SK-N-SH treated with all-trans-retinoic acid at 6 μM for 48 hours (cell line): ENCODE measurements around the gene SEC14L1.

Experiments used
- ATAC-seq: fragments of 200-7000 bp; cut with Tn5 transposase; 3 replicates; pipeline ENCODE4 v1.9.1; 2020; ENCODE audit warnings: mild to moderate bottlenecking, moderate library complexity
- ARNTL ChIP-seq: fragments of 450-650 bp; formaldehyde crosslinking; IDR thresholded peaks from 2 replicates; pipeline ENCODE4 v1.5.0; 2020; ENCODE audit warnings: low read depth, mild to moderate bottlenecking, moderate library complexity, borderline replicate concordance
- BACH2 ChIP-seq: fragments of 250-450 bp; sonication (Bioruptor Pico); IDR thresholded peaks from 2 replicates; pipeline ENCODE4 v1.9.0; 2021; ENCODE audit warnings: mild to moderate bottlenecking, borderline replicate concordance
- CSDC2 ChIP-seq: fragments of 250-450 bp; sonication (Bioruptor Pico); IDR thresholded peaks from 2 replicates; pipeline ENCODE4 v1.5.0; 2020; ENCODE audit warnings: mild to moderate bottlenecking, moderate library complexity
- ESRRG ChIP-seq: fragments of 250-450 bp; sonication (Bioruptor Pico); IDR thresholded peaks from 2 replicates; pipeline ENCODE4 v1.6.1; 2021; ENCODE audit warnings: mild to moderate bottlenecking
- GLIS3 ChIP-seq: fragments of 250-450 bp; sonication (Bioruptor Pico); IDR thresholded peaks from 2 replicates; pipeline ENCODE4 v1.5.0; 2020; ENCODE audit warnings: mild to moderate bottlenecking, moderate library complexity
- ISL1 ChIP-seq: fragments of 250-450 bp; sonication (Bioruptor Pico); IDR thresholded peaks from 2 replicates; pipeline ENCODE4 v2.1.2; 2022; ENCODE audit warnings: mild to moderate bottlenecking, moderate library complexity
- OSR1 ChIP-seq: fragments of 250-450 bp; sonication (Bioruptor Pico); IDR thresholded peaks from 2 replicates; pipeline ENCODE4 v1.8.0; 2022; ENCODE audit warnings: moderate library complexity, mild to moderate bottlenecking, inconsistent platforms
- PATZ1 ChIP-seq: fragments of 250-450 bp; sonication (Bioruptor Pico); IDR thresholded peaks from 2 replicates; pipeline ENCODE4 v1.8.0; 2020; ENCODE audit warnings: mild to moderate bottlenecking, moderate library complexity, borderline replicate concordance
- RARB ChIP-seq: fragments of 250-450 bp; sonication (Bioruptor Pico); IDR thresholded peaks from 2 replicates; pipeline ENCODE4 v1.8.0; 2021; ENCODE audit warnings: mild to moderate bottlenecking, moderate library complexity
- SNAI2 ChIP-seq: fragments of 250-450 bp; sonication (Bioruptor Pico); IDR thresholded peaks from 2 replicates; pipeline ENCODE4 v1.5.0; 2020; ENCODE audit warnings: mild to moderate bottlenecking, moderate library complexity
- TCF4 ChIP-seq: fragments of 250-450 bp; sonication (Bioruptor Pico); IDR thresholded peaks from 2 replicates; pipeline ENCODE4 v1.8.0; 2021; ENCODE audit warnings: mild to moderate bottlenecking, moderate library complexity, borderline replicate concordance
- TOX ChIP-seq: fragments of 250-450 bp; sonication (Bioruptor Pico); IDR thresholded peaks from 2 replicates; pipeline ENCODE4 v1.8.0; 2021; ENCODE audit warnings: mild to moderate bottlenecking, moderate library complexity, borderline replicate concordance
- ZC3H10 ChIP-seq: fragments of 250-450 bp; sonication (Bioruptor Pico); IDR thresholded peaks from 2 replicates; pipeline ENCODE4 v1.5.1; 2021; ENCODE audit warnings: mild to moderate bottlenecking, moderate library complexity
- ZFP3 ChIP-seq: fragments of 250-450 bp; sonication (Bioruptor Pico); IDR thresholded peaks from 2 replicates; pipeline ENCODE4 v1.5.0; 2020; ENCODE audit warnings: mild to moderate bottlenecking, moderate library complexity
- ZFP30 ChIP-seq: fragments of 450-650 bp; formaldehyde crosslinking; IDR thresholded peaks from 2 replicates; pipeline ENCODE4 v1.5.0; 2022; ENCODE audit warnings: mild to moderate bottlenecking, moderate library complexity
- ZNF565 ChIP-seq: fragments of 450-650 bp; formaldehyde crosslinking; conservative IDR thresholded peaks from 2 replicates; pipeline ENCODE4 v1.5.0; 2020; ENCODE audit warnings: low read depth, mild to moderate bottlenecking, moderate library complexity
- ZNF70 ChIP-seq: fragments of 450-650 bp; formaldehyde crosslinking; IDR thresholded peaks from 2 replicates; pipeline ENCODE4 v1.5.0; 2020; ENCODE audit warnings: mild to moderate bottlenecking, moderate library complexity
- ZNF8 ChIP-seq: fragments of 450-650 bp; formaldehyde crosslinking; IDR thresholded peaks from 2 replicates; pipeline ENCODE4 v1.5.0; 2020; ENCODE audit warnings: mild to moderate bottlenecking, moderate library complexity
- TF ChIP-seq, protein P1 (sequence below): fragments of 250-450 bp; sonication (Bioruptor Pico); IDR thresholded peaks from 2 replicates; pipeline ENCODE4 v1.5.0; 2020; ENCODE audit warnings: mild to moderate bottlenecking, moderate library complexity
- TF ChIP-seq, protein P2 (sequence below): fragments of 250-450 bp; sonication (Bioruptor Pico); IDR thresholded peaks from 2 replicates; pipeline ENCODE4 v1.5.1; 2021; ENCODE audit warnings: mild to moderate bottlenecking, moderate library complexity
- TF ChIP-seq, protein P3 (sequence below): fragments of 250-450 bp; sonication (Bioruptor Pico); IDR thresholded peaks from 2 replicates; pipeline ENCODE4 v1.8.0; 2021; ENCODE audit warnings: low read depth, mild to moderate bottlenecking, moderate library complexity, borderline replicate concordance
- TF ChIP-seq, protein P4 (sequence below): fragments of 250-450 bp; sonication (Bioruptor Pico); IDR thresholded peaks from 2 replicates; pipeline ENCODE4 v1.5.1; 2020; ENCODE audit warnings: low read depth, mild to moderate bottlenecking, moderate library complexity

Gene SEC14L1

GRCh38 chr17:77217566-77217965, 76.8 kb downstream of the SEC14L1 start (continued):
- TF ChIP-seq, protein P1, sequence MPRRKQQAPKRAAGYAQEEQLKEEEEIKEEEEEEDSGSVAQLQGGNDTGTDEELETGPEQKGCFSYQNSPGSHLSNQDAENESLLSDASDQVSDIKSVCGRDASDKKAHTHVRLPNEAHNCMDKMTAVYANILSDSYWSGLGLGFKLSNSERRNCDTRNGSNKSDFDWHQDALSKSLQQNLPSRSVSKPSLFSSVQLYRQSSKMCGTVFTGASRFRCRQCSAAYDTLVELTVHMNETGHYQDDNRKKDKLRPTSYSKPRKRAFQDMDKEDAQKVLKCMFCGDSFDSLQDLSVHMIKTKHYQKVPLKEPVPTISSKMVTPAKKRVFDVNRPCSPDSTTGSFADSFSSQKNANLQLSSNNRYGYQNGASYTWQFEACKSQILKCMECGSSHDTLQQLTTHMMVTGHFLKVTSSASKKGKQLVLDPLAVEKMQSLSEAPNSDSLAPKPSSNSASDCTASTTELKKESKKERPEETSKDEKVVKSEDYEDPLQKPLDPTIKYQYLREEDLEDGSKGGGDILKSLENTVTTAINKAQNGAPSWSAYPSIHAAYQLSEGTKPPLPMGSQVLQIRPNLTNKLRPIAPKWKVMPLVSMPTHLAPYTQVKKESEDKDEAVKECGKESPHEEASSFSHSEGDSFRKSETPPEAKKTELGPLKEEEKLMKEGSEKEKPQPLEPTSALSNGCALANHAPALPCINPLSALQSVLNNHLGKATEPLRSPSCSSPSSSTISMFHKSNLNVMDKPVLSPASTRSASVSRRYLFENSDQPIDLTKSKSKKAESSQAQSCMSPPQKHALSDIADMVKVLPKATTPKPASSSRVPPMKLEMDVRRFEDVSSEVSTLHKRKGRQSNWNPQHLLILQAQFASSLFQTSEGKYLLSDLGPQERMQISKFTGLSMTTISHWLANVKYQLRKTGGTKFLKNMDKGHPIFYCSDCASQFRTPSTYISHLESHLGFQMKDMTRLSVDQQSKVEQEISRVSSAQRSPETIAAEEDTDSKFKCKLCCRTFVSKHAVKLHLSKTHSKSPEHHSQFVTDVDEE (CRISPR knock-in tag) = no peak
- TF ChIP-seq CSDC2 (no peak), TCF4 (no peak)

DNA sequence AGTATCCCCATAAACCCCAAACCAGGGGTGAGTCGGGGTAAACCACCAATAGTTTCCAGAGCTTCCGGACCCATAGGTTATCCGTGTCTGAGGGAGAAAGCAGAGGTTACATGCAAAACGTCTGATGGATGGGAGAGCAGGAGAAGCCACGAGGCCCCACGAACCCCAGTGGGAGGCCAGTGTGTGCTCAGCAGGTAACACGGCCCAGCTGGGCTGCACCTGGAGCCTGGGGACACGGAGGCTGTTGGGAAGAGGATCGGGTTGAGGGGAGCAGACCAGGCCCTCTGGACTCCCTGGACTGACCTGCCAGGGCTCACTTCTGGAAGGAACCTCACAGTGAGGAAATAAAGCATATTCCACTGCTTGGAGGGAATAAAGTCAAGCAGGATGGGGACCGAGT, 78.1 kb downstream of the SEC14L1 start:
- no peak for ATAC-seq
- TF ChIP-seq, protein P2, sequence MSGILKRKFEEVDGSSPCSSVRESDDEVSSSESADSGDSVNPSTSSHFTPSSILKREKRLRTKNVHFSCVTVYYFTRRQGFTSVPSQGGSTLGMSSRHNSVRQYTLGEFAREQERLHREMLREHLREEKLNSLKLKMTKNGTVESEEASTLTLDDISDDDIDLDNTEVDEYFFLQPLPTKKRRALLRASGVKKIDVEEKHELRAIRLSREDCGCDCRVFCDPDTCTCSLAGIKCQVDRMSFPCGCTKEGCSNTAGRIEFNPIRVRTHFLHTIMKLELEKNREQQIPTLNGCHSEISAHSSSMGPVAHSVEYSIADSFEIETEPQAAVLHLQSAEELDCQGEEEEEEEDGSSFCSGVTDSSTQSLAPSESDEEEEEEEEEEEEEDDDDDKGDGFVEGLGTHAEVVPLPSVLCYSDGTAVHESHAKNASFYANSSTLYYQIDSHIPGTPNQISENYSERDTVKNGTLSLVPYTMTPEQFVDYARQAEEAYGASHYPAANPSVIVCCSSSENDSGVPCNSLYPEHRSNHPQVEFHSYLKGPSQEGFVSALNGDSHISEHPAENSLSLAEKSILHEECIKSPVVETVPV (CRISPR knock-in tag) = no peak
- no peak for TF ChIP-seq CSDC2
- no peak for TF ChIP-seq ZFP30 (CRISPR knock-in tag)
- no peak for TF ChIP-seq OSR1 (CRISPR knock-in tag)
- TF ChIP-seq ZNF565 (CRISPR knock-in tag) = no peak
- no peak for TF ChIP-seq BACH2 (CRISPR knock-in tag)
- TF ChIP-seq ZNF70 (CRISPR knock-in tag) = no peak
- no peak for TF ChIP-seq PATZ1 (CRISPR knock-in tag)
- no peak for TF ChIP-seq GLIS3
- TF ChIP-seq RARB (CRISPR knock-in tag) = no peak
- no peak for TF ChIP-seq ZNF8 (CRISPR knock-in tag)
- TF ChIP-seq TOX = no peak
- TF ChIP-seq ARNTL = no peak
- no peak for TF ChIP-seq ZC3H10 (CRISPR knock-in tag)

GRCh38 chr17:77222356-77222755, 81.6 kb downstream of the SEC14L1 start:
- TF ChIP-seq OSR1 (CRISPR knock-in tag) (no peak), CSDC2 (no peak), TOX (no peak), ISL1 (no peak), ARNTL (no peak), ESRRG (CRISPR knock-in tag) (no peak), ZNF8 (CRISPR knock-in tag) (no peak), GLIS3 (no peak), ZFP3 (no peak), ZNF70 (CRISPR knock-in tag) (no peak), SNAI2 (CRISPR knock-in tag) (no peak), RARB (CRISPR knock-in tag) (no peak), ZC3H10 (CRISPR knock-in tag) (no peak), PATZ1 (CRISPR knock-in tag) (no peak)
- TF ChIP-seq, protein P3, sequence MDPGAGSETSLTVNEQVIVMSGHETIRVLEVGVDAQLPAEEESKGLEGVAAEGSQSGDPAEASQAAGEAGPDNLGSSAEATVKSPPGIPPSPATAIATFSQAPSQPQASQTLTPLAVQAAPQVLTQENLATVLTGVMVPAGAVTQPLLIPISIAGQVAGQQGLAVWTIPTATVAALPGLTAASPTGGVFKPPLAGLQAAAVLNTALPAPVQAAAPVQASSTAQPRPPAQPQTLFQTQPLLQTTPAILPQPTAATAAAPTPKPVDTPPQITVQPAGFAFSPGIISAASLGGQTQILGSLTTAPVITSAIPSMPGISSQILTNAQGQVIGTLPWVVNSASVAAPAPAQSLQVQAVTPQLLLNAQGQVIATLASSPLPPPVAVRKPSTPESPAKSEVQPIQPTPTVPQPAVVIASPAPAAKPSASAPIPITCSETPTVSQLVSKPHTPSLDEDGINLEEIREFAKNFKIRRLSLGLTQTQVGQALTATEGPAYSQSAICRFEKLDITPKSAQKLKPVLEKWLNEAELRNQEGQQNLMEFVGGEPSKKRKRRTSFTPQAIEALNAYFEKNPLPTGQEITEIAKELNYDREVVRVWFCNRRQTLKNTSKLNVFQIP (CRISPR knock-in tag) = no peak
- TF ChIP-seq, protein P4, sequence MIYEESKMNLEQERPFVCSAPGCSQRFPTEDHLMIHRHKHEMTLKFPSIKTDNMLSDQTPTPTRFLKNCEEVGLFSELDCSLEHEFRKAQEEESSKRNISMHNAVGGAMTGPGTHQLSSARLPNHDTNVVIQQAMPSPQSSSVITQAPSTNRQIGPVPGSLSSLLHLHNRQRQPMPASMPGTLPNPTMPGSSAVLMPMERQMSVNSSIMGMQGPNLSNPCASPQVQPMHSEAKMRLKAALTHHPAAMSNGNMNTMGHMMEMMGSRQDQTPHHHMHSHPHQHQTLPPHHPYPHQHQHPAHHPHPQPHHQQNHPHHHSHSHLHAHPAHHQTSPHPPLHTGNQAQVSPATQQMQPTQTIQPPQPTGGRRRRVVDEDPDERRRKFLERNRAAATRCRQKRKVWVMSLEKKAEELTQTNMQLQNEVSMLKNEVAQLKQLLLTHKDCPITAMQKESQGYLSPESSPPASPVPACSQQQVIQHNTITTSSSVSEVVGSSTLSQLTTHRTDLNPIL (CRISPR knock-in tag) = no peak
- ATAC-seq = no peak; the same call in 2 of the 3 replicates
